C4-2B (cell line): ENCODE data around the gene SLC4A11.
"Not testable (repeated sequence)": the region's sequence is repeated elsewhere in the genome, so short reads cannot be mapped to it uniquely, and the experiment has no call there.

Experiments used
- CTCF ChIP-seq: fragments of 450-650 bp; conservative IDR thresholded peaks from 2 replicates; pipeline ENCODE4 v1.5.1; 2017; ENCODE audit warnings: mild to moderate bottlenecking
- ZFX ChIP-seq: fragments of 450-650 bp; IDR thresholded peaks from 2 replicates; pipeline ENCODE4 v1.6.1; 2017

DNA sequence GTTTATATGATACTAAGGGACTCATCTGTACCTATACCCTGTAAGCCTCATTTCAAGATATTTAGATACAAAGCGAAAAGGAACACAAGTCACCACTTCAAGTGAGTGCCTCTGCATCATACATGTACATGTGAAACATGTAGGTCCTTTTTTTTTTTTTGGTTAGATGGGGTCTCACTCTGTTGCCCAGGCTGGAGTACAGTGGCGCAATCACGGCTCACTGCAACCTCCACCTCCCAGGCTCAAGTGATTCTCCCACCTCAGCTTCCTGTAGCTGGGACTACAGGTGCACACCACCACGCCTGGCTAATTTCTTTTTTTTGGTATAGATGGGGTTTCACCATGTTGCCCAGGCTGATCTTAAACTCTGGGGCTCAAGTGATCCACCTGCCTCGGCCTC lies 56.6 kb downstream of the SLC4A11 start:
- not testable (repeated sequence) for TF ChIP-seq CTCF, ZFX
